HG03521 (cell line): Measurements from ENCODE around the gene LYPD6.

Experiments used
- ATAC-seq: cut with Tn5 transposase; IDR thresholded peaks from one replicate; pipeline ENCODE4 v1.9.1; 2021; ENCODE audit warnings: mild to moderate bottlenecking, moderate library complexity; ENCODE audit not compliant: unreplicated experiment

Gene LYPD6

DNA sequence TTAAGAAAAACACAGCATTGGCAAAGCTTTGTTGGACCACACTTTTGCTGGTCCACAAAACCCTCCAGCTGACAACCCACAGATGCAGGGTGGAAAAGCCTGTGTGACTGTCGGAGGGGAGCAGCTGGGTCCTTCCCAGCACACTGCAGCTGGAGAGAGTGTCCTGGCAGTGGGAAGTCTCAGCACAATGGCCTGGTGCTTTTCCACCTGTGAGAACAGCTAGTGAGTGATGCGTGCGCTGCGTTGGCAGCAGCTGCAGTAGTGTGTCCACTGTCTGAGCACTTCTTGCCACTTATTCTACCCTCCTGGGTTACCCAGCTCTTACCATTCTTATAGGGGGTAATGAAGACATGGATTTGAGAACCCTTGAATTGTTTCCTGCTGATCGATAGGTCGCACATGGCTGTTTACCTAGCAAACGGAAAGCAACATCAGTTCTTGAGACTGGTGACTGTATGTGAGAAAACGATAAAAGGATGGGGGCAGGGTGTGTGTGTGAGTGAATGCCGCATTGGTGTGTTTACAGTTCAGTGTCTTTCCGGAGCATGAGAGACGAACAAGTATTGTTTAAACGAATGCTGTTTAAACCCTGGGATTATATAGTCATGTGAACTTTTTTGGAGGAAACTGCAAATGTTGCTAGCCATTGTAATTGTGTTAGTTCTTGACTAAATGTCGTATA, 69.7 kb downstream of the LYPD6 start:
- ATAC-seq, result no peak

DNA sequence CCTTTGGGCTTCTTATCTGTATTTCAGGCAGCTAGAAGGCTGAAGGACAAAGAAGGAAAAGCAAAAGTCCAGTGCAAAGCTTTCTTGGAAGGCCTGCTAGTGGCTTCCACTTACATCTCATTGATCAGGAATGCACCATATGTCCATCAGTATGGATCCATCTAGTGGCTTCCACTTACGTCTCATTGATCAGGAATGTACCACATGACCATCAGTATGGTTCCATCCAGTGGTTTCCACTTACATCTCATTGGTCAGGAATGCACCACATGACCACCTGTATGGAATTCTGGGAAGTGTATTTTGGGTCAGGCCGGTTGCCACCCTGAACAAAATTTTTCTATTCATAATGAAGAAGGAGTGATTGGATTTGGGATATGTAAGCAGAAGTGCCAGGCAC, 70.6 kb downstream of the LYPD6 start:
- no peak for ATAC-seq

DNA sequence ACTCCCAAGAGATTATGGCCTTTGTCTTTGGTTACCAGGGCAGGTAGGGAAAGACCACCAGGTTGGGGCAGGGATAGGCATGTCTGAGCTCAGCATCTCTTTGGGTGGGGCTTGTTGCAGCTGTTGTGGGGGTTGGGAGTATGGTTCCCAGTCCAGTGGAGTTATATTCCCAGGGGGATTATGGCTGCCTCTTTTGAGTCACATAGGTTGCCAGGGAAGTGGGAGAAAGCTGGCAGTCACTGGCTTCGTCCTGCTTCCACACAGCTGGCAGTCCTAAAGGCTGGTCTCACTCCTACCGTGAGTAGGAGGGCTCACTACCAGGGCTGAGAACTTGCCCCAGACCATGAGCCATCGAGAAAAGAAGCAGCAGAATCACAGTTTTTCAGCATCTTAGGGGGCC, 79.1 kb downstream of the LYPD6 start:
- ATAC-seq, result no peak

DNA sequence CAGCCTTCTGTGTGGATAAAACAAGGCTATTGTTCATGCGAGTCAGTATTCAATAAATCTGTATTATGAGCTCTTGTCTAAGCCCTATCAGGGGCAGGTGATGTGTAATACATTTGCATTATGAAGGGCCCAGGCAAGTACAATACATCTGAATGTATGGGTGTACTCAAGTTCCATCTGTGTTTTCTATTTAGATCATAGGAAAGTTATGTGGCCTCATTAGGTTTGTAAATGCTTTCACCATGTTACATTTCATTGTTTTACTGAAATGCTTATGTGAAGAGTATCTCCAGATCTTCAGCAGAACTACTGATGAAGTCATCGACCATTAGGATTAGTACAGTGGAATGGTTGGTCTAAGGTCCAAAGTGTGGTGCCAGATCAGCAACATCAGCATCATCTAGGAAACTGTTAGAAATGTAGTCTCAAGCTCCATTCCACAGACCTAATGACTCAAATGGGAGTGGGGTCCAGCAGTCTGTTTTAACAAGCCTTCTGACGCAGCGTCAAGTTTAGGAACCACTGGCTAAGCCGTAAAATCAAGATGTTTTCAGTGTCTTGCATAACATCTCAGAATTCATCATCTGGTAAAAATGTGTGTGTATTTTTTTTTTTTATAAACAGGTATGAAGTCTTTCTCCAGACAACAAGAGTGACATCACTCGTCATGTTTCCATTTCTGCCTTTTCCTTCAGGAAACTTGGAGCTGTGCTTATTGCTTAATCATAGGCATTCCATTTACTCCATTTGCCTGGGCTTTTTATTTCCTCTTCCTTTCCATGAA, 80.5 kb downstream of the LYPD6 start:
- ATAC-seq, result no peak

GRCh38 chr2:149413487-149413886, 83.1 kb downstream of the LYPD6 start:
- ATAC-seq, result no peak

GRCh38 chr2:149415086-149415485, 84.7 kb downstream of the LYPD6 start:
- ATAC-seq, result no peak

DNA sequence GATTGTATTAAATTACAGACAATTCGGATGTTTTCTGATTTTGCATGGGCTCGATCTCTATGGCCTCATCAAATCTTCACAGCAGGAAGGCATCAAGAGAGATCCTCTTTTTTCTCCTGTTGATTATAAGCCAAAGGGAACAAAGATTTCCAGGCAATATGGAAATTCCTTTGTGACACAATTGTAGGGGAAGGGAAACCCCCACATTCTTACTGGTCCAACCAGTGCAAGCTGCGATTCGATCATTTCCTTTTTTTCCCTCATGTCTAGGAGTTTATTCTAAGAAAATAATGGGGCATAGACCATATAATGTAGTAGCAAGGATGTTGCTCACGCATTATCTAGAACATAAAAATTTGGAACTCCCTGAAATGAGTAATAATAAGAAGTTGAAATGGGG, 87.7 kb downstream of the LYPD6 start:
- no peak for ATAC-seq

DNA sequence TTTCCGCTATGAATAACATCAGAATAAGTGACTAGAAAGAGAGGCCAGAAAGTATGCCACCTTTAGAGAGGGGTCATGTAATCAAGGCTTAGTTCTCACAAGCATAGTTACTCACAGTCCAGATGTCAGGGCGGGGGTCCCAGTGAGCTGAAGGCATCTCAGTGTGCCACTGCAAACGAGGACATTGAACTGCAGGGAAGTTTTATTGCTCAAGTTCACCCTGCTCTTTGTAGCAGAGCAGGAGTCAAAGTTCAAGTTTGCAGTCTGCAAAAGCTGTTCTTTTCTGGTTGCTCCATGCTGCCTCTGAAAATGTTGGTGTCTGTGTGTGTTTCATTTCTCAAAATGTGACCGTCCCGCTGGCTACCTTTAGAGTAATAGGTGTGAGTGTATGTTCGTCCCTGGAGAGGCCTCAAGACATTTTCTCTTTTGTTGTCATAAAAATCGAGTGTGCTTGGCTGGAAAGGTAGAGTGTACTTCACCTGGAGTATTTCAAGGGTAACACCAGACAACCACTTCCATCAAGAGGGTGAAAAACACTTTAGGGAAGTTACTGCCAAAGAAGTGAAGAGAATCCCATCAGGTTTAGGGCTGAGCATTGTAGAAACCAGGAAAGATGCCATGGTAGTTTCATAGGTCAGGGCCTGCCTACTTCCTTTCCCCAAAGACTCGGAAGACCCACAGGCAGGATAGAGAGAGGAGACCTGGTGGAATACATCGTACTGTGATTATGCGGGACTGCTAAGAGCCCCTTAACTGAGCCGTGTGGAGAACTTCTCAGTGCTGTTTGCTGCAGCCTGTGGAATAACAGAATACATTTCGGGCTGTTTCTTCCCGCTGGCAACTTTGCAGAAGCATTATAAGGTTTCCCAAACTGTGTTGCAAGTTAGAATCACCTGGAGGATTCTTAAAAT, 89.9 kb downstream of the LYPD6 start:
- no peak for ATAC-seq

- no peak for ATAC-seq
These were observed 91.4 kb downstream of the LYPD6 start for GRCh38 chr2:149421791-149422190.

- no peak for ATAC-seq
These were observed 92.1 kb downstream of the LYPD6 start for GRCh38 chr2:149422337-149422990.

- no peak for ATAC-seq
These were observed 92.6 kb downstream of the LYPD6 start for GRCh38 chr2:149422991-149423338.

- no peak for ATAC-seq
These were observed 93.2 kb downstream of the LYPD6 start for GRCh38 chr2:149423630-149424029.

- no peak for ATAC-seq
These were observed 97.0 kb downstream of the LYPD6 start for GRCh38 chr2:149427387-149427786.

DNA sequence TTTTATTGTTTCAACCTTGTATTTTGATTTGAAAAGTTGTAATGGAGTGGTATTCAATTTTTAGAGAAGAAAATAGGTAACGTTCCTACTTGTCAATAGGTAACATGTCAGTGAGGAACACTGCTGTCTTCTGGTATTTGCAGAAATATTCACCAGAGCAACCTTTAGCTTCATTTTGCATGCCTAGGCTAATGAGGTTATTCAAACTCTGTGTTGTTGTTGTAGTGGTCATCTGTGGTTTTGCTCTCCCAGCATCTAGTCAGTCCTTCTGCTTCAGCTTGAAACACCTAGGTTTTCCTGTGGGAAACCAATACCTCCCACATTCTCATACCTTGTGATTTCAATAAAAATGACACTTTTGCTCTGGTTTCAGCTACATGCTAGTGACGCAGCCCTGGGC, 98.4 kb downstream of the LYPD6 start:
- ATAC-seq, result no peak

DNA sequence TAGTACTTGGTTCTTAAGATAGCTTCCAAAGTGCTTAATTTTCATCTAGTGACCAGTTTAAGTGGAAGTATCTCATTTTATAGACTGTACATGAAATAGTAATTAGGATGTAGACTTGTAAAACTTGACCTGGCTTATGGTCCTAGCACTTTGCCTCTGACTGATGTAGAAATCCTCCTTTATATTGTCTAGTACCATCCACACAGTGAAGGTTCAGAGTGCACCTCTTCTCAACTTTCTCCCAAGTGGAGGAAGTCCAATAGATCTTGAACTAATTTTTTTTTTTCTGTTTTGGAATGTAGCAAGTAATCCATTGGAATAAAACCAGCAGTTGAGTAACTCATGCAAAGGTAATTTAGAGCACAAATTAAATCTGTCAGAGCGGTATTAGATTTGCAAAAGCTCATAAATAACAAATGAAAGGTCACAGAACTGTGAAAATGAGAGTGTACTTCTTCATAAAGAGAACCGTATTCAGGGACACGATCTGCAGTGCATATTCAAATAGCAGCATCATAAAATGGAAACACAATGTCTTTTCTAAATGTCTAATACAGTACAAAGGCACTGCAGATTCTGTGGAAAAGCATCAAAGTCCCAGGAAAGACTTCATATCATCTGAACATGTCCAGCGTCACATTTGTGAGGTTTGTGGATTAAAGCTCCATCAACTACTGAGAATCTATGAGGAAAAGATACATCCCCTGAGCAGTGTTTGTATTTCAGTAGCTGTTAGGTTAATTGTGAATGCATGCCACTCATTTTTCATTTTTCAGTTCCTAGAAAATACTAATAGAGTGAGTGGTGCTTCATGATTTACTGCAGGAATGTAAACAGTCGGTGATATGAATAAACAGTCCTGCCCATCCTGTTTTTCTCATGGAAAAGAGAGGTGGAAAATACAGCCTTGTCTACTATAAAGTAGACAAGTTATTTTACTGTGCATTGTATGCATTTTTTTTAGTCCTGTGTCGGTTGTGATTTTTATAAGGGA, 100.7 kb downstream of the LYPD6 start:
- no peak for ATAC-seq

GRCh38 chr2:149438330-149438960, 108.1 kb downstream of the LYPD6 start:
- no peak for ATAC-seq

DNA sequence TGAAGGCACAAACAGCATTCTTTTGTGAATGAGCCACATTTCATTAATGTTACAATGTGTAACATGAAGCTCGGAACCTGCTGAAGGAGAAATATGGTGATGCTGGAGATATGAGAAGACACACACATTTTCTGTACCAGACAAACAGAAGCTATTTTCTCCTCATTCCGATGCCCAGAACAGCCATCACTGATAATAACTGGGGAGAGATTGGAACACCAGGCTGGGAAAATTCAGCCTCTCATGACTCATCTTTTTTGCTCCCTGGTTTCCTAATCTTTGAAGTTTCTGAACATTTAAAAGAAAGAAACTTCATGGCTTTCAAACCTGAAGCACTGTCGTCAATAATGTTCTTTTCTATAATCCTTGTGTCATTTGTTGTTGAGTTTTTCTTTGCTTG, 110.9 kb downstream of the LYPD6 start:
- ATAC-seq, result no peak

- ATAC-seq, result no peak
These were observed 112.0 kb downstream of the LYPD6 start for GRCh38 chr2:149442346-149442745.

GRCh38 chr2:149443150-149443549, 112.8 kb downstream of the LYPD6 start:
- ATAC-seq, result no peak
